HG02642 (cell line): ENCODE results near the gene TP73.
A peak's percentile ranks its signal among the peaks of the same experiment; 100 is the strongest.

Experiments
- ATAC-seq: cut with Tn5 transposase; IDR thresholded peaks from one replicate; pipeline ENCODE4 v1.9.1; 2021; ENCODE audit warnings: mild to moderate bottlenecking; ENCODE audit not compliant: unreplicated experiment, poor library complexity

Gene TP73

DNA sequence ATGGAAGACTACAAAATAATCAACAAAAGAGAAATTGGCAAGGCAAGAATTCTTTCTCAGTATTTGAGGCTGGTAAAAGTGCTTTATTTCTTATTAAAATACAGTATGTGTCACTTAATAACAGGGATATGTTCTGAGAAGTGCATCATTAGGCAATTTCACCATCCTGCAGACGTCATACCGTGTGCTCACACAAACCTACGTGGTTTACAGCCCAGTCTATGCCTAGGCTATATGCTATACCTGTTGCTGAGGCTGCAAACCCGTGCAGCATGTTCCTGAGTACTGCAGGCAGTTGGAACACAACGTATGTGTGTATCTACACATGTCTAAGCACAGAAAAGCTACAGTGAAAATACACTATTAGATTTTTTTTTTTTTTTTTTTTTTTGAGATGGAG is 97.2 kb downstream of the TP73 start:
- no peak for ATAC-seq

DNA sequence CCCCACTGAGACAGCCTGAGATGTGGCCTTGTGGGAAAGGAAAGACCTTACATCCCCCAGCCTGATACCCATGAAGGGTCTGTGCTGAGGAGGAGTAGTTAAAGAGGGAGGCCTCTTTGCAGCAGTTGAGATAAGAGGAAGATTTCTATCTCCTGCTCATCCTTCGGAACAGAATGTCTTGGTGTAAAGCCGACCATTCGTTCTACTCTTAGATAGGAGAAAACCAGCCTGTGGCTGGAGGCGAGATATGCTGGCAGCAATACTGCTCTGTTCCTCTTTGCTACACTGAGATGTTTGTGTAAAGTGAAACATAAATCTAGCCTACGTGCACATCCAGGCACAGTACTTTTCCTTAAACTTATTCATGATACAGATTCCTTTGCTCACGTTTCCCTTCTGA is 98.4 kb downstream of the TP73 start:
- ATAC-seq, result no peak

DNA sequence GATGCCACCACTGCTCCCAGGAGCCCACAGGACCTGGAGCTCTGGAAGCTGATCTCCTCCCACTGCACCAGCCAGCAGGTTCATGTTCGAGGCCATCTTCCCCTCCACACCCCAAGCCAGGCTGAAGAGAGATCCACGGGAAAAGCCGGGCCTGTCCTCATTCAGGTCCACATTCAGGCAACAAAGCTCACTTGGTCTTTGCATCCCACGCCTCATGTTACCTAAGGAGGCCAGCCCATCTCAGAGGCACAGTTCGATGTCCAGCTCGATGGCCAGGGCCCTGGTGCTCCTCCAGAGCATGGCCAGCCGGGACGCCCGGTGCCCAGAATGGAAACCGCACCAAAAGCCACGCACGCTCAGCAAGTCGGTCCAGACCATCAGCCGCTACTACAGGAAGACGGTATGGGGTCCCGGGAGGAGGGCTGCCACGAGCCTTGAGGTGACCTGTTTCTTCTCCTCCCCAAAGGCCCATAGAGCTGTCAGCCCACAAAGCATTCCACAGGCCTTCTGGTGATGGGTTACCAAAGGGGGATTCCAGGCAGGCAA is 100.2 kb downstream of the TP73 start, which contains the start of gene CCDC27:
Gene CCDC27, plus strand, starts transcription at position 51 of the 546 bp plus-strand sequence. Its CDS starts 32 bp downstream, at position 83.
- no peak for ATAC-seq

DNA sequence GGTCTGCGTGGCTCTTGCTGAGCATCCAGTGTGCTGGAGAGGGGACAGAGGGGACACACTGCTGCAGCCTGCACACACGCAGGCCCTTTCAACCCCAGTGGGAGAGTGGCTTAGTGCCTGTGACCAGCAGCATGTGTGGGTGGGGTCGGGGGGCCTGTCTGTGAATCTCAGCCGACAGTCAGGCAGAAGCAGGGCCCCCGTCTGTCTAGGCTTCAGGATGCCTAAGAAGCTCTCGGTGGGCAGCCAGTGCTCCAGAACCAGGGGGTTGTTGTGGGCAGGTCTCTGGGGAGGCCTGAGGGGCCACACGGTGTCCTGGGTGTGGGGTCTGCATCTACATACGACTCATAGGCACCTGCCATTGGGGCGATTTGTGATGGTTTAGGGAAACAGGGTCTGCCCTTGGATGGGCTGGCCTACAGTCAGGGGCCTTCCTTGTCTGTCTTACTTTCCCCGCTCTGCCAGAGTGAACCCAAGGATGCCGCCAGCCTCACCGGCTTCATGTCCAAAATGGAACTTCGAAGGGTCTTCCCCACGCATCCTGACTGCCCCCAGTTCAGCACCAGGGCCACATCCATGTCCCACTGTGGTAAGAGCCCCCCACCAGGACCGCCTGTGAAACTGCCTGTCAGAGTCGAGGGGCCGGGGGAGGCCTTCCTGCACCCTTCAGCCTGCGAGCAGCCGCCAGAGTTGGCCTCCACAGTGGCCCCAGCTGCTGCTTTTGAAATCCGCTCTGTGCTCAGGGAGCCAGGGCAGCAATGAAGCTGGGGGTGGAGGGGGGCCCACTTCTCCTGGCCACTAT is 101.5 kb downstream of the TP73 start:
- ATAC-seq, result no peak

DNA sequence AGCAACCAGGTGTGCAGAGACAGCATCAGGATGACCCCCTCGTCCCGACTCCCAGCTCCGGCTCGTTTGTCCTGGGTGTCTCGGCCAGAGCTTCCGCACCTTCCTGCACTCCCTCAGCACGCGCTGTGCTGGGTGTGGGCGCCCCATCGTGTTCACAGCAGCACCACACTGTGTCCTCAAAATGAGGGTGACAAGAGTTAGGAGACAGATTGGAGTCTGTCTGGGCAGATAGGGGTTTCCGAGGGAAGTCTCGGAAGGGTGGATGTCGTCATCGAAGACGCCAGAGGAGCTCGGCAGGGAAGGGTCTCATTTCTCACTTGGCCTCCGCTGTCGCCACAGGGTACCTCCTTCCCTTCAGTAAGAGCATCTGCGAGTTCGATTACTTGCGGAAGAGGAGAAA is 104.1 kb downstream of the TP73 start:
- no peak for ATAC-seq

DNA sequence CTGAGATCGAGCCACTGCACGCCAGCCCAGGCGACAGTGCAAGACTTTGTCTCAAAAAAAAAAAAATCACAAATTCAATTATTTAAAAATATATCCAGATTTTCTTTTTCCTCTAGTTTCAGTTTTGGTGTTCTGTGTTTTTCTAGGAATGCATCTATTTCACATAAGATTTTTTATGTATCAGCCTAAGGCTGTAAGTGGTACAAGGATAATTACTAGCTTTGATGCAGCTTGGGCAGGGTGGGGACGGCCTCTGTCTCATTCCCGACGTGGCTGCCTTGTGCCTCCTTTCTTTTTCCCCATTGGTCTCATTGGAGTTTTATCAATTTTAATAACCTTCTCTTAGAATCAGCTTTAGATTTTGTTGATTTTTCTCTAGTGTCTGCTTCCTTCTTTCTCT is 106.8 kb downstream of the TP73 start:
- no peak for ATAC-seq

DNA sequence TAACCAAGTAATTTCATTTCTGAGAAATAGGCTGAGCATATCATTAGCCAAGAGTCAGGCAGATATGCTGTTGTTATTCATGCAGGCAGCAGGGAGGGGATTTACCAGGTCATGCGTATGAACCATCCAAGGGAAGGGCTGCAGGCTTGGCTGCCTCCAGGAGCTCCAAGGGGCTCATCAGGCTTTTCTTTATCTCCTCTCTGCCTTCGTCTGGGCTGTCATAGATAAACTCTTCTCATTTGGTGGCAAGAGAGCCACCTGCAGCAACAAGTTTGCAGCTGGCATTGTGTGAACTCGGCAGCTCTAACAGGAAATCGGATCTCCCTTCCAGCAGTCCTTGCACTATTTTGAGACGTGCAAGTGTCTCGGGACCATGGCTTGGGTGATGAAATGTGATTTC is 107.5 kb downstream of the TP73 start:
- ATAC-seq, result no peak

DNA sequence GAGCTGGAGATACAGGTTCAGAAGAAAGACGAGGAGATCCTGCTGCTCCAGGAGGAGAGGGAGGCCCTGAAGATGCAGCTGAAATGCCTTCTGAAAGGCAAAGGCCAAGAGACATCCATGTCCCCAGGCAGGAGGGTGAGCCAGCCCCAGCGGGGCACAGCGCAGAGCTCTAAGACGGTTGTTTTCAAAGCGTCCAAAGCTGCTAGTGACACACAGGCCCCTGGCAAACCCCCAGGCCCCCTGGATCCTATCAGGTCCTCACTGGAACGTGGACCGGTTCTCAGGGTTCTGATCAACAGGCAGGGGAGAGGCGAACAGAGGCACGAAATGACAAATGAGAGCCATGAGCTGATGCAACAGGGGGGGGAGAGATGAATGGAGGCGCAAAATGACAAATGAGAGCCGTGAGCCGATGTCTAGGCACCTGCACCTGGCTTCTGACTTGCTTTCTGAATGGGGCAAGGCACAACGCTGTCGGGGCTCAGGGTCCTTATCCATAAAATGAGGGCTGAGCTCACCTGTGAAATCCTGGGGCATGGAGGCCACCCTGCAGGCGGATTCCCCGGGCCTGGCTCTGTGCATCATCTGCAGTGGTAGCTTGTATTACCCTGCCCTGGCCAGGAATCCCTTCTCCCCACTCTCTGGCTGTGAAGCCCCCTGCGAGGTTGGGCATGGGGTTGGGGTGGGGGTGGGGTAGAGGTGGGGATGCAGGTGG is 109.1 kb downstream of the TP73 start:
- ATAC-seq, result no peak

DNA sequence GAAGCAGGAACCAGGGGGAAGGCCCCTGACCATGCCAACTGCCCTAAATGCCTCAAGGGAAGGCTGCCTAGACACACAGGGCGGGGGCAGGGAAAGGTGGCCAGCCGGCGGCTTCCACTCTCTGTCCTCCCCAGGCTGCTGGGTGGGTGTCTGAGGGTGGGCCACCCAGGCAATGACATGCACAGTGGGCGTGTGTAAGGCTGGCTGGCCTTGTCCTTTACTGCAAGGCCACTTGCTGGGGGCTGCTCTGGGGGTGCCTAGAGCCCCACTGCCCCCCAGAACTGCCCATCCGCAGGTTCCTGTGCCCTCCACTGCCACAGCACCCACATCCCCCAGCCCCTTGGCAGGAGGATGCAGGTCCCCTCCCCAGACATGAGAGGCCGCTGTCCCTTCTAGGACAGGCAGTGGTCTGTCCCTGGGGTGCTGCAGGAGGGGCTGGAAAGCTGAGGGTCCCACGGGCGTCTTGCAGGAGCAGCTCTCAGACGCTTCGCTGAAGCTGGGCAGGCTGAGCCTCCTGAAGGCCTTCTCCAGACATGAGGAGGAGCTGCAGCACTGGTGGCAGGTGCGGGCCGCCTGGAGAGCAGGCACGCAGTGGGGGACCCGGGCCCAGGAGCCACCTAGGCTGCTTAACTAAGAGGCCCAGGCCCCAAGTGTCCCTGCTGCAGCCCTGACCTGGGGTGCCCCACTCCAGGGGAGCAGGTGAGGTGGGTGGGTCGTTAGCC is 110.0 kb downstream of the TP73 start:
- no peak for ATAC-seq

DNA sequence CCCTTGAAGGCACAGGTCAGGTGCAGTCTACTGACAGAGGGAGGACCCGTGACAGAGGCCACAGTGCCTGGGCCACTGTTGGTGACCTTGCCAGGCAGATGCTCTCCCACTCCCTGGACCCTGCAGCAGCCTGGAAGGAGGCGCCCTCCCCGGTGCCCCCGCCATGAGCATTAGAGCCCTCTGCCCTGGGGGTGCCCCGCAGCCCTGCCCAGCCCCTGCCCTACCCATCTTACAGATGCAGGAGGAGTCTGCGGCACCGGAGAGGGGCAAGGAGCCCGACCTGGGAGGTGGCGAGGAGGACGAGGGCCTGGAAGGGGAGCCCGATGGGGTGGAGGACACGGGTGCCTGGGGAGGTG is 110.5 kb downstream of the TP73 start:
- no peak for ATAC-seq

DNA sequence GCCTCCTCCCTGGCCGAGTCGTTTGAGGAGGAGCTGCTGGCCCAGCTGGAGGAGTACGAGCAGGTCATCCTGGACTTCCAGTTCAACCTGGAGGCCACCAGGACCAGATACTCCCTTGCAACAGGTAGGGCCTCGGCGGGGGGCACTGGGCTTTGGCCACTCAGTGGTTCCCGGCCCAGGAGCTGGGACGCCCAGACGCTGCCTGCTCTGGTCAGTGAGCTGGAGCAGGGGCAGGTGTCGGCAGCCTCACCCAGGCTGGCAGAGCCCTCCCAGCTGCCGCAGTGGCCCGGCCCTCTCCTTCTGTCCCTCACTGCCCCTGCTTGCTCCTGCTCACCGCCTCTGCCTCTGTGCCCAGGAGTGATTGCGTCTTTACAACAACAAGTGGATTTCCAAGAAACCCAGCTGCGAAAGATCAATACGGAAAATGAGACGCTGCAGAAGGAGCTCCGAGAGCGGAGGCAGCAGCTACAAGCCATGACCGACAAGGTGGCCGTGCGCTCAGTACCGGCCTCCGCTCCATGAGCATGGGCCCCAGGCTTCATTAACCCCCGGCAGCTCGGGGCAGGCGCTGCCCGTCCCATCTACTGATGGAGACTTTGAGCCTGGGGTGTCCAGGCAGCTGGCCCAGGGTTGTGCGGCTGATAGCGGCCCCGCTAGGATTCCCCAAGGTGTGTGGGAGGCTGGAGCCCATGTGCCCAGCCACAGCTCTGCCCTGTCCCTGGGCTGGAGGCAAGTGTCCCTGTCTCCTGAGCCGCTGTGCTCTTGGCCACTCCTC is 111.2 kb downstream of the TP73 start:
- ATAC-seq, result no peak

DNA sequence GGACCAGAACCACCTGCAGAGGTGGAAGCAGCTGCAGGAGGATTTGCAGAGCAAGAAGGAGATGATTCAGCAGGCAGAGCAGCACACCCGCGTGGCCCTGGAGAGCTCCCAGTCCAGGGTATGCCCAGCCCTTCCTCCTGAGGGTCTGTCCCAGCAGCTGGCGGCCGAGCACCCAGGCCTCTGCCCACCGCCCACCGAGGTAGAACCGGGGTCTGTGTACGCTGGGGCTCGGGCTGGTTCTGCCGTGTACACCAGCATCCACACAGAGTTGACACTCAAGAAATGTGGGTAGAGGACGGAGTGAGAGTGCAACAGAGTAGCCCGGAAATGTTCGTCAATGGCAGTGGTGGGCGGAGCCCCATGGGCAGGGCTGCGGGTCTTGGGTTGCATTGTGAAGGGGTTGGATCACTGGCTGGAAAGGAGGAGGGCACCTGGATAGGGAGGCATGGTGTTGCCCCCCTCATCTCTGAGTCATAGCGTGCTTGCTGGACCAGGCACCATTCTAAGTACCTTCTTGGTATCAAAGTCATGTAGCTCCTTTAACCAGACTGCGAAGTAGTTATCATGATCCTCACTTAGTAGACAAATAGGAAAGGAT is 115.1 kb downstream of the TP73 start:
- no peak for ATAC-seq

DNA sequence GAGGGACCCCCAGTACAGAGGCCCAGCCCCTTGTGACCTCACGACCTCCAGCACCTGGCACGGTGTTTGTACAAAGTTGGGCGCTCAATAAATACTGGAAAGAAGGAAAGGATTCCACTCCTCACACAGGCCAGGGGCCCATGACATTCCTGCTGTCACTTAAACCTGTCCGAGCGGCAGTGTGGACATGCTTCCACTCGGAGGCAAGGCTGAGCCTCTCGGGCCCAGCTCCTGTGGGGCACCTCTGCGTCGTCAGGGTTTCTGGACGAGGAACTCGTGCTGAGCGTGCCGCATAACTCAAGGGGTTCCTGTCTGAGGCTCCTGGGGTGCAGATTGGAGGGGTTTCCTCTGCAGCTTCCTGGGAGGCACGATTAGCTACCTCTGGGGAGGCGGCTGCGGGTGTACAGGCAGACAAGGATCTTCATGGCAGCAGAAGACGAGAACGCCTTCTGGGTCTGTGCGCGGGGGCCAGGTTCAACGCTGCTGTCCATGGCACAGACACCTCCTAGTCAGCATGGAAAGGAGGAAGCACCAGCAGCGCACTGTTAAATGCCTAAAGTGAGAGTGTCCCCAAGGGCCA is 116.6 kb downstream of the TP73 start:
- no peak for ATAC-seq

DNA sequence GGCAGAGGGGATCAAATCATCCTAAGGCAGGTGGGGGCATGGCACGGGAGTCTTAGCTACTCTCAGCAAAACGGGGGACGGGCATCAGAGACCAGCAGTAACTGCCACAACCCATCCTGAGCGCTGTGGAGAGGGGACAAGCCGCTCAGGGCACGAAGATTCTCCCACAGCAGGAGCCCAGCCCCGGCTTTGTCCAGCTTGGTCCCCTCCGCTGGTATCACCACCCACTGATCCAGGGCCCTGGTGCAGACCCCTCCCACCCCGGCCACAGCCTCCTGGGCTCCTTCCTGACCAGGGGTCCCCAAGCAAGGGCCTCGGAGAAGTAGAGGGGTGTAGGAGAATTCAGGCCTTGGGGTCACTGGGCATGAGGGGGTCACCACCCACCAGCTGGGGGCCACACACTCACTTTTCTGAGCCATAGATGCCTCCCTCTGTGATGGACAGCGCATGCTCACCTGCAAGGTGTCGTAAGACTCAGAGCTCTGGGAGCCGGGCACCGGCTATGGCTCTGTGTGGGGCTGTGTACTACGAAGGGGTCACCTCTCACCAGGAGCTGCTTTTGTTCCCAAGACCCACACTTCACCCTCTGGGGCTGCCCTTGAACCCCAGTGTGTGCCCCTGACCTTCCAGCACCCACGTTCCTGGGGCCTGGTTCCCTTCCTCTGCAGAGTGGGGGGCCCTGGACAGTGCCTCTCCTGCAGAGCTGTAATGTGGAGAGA is 117.9 kb downstream of the TP73 start:
- no peak for ATAC-seq

DNA sequence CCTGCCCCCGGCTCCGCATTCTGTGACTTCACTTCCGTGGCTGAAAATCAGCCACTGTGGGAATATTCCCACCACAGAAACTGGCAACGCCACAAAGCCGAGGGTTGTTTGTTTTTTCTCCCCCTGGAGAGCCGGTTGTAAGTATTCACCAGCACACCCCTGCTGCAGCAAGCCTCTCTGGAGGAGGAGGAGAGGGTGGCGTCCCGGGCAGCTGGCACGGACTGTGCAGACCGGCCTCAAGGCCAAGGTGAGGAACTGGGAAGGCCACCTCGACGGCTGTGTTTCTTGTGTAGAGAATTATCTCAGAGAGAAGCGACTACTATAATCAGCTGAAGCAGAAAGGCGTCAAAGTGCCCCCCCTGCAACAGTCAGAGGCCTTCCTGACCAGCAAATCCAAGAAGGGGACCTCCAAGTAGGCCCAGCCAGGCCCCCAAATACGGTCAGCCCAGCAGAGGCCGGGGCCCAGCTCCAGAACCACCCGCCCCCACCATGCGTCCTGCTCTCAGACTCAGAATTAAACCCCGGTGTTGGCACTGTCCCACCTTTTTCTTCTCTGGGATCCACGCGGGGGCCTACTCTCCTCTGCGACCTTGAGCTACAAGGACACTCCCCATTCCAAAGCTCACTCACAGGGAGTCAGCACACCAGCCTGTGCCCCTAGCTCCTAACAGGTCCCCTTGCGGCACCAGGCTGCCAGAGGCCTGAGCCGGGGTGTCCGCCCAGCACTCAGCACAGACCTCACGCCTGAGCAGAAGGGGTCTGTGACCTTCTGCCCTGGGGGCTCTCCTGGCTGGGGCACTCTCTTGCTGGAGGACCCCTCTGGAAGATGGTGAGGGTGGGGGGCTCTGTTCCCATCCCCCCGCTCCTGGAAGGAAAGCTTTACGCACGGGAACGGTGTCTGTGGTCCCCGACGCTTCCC is 119.1 kb downstream of the TP73 start:
- ATAC-seq, result no peak

DNA sequence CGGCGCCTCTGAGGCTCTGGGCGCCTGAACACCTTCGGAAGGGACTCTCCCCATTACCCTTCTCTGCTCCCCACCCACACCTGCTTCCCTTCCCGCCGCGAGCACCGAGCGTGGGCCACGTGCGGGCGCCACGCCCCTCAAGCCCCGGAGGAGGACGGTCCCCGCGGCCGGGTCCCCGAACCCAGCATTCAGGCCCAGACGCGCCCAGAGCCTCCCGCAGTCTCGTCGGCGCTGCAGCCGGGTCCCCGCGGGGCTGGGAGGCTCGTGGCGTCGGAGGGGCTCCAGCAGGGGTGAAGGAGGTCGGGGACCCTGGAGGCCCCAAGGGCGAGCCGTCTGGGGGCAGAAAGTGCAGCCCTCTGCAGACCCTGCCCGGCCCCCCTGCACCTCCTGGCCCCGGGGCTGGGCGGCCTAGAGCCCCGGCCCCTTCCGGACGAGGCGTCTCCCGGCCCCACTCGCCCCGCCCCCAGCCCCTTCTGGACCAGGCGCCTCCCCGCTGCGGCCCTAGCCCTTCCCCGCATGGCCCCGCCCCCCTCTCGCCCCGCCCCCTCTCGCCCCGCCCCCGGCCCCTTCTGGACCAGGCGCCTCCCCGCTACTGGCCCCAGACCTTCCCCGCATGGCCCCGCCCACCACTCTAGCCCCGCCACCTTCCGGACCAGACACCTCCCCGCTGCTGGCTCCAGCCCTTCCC is 119.9 kb downstream of the TP73 start:
- peak; percentile 43 for ATAC-seq
